Natural killer cell (primary cell): ENCODE results near the gene GGT5. TPM values are rescaled to one million over a fixed set of nuclear protein-coding genes. Genes with fewer than 3 reads are reported as not detected.
"Not testable (repeated sequence)": the region's sequence is repeated elsewhere in the genome, so short reads cannot be mapped to it uniquely, and the experiment has no call there.

ENCODE experiments used
- ATAC-seq, 3 donors: fragments of 150-1000 bp in 2 of 3; fragments of 200-7000 bp in 1 of 3; cut with Tn5 transposase; 1 replicate in 1 of 3; 2 replicates in 2 of 3; pipeline ENCODE4 v1.10.0; 2021; ENCODE audit warnings: mild to moderate bottlenecking in 2 of 3, moderate library complexity in 2 of 3
- DNase-seq, 2 donors: peaks; one replicate each; pipeline versions ENCODE4 v3.0.0 to v3.0.0-alpha.2; 2013 to 2021; ENCODE audit warnings: mixed read lengths in 1 of 2
- H3K27ac ChIP-seq: one replicate; pipeline ENCODE4 v1.5.1; 2013; ENCODE audit warnings: mild to moderate bottlenecking, low read length
- H3K27me3 ChIP-seq: one replicate; pipeline ENCODE4 v1.6.1; 2013; ENCODE audit warnings: low read length; ENCODE audit not compliant: control insufficient read depth, insufficient read depth
- H3K36me3 ChIP-seq: one replicate; pipeline ENCODE4 v1.6.1; 2013; ENCODE audit warnings: low read length; ENCODE audit not compliant: control insufficient read depth, insufficient read depth
- H3K4me1 ChIP-seq: one replicate; pipeline ENCODE4 v1.6.1; 2013; ENCODE audit warnings: low read length; ENCODE audit not compliant: control insufficient read depth, insufficient read depth
- H3K4me3 ChIP-seq: one replicate; pipeline ENCODE4 v1.5.1; 2013; ENCODE audit warnings: low read length
- H3K9me3 ChIP-seq: one replicate; pipeline ENCODE4 v1.6.1; 2013; ENCODE audit warnings: low read length; ENCODE audit not compliant: control insufficient read depth, insufficient read depth
- H3K27ac Mint-ChIP-seq, 2 donors: one replicate each; pipeline ENCODE4 v1.8.0; 2022; ENCODE audit warnings: mild to moderate bottlenecking in 2 of 2, mixed read lengths in 2 of 2, moderate library complexity in 1 of 2
- H3K27me3 Mint-ChIP-seq, 2 donors: one replicate each; pipeline ENCODE4 v1.8.0; 2022; ENCODE audit warnings: low read depth in 2 of 2, mixed read lengths in 2 of 2
- H3K36me3 Mint-ChIP-seq: one replicate; pipeline ENCODE4 v1.8.0; 2022; ENCODE audit warnings: mixed read lengths
- H3K4me1 Mint-ChIP-seq, 2 donors: one replicate each; pipeline ENCODE4 v1.8.0; 2022; ENCODE audit warnings: mixed read lengths in 2 of 2
- H3K4me3 Mint-ChIP-seq: one replicate; pipeline ENCODE4 v1.8.0; 2022; ENCODE audit warnings: mild to moderate bottlenecking, moderate library complexity, mixed read lengths
- H3K9me3 Mint-ChIP-seq, 2 donors: one replicate each; pipeline ENCODE4 v1.8.0; 2022; ENCODE audit warnings: mixed read lengths in 2 of 2
- CTCF ChIP-seq: fragments of 200-600 bp; IDR thresholded peaks from one replicate; pipeline ENCODE4 v1.8.0; 2022; ENCODE audit warnings: antibody characterized with exemption
- WGBS: methylation state at CpG from one replicate; pipeline ENCODE4 v1.1.7; 2013; ENCODE audit warnings: missing lambda C conversion rate; ENCODE audit not compliant: insufficient coverage; 5-methylcytosine and 5-hydroxymethylcytosine counted together
- intact Hi-C: fragments of 100-400 bp; cut with micrococcal nuclease; formaldehyde crosslinking; loops from one replicate; pipeline ENCODE4 v1.14.2; 2022
- total RNA-seq, 4 donors: library from RNA; stranded (reverse); fragments of 120-200 nt in 1 of 4; gene quantifications; one replicate each; pipeline versions ENCODE4 v1.2.3 to v1.2.4, GENCODE V29; 2013 to 2022

GGT5 gene
- total RNA-seq, 3 donors from 2014 or later (not counting 1 experiment from before 2014, with no cell fraction given), result not detected

GRCh38 chr22:24207264-24208011 is 37.4 kb downstream of the GGT5 start:
- TF ChIP-seq CTCF, result no peak
- Histone ChIP-seq H3K4me1 (peaks cover 6% of the 10 kb centered on the region), H3K27me3 (no peaks in the 10 kb centered on the region), H3K4me3 (no peak overlapping the region), H3K27ac (no peak overlapping the region), H3K36me3 (no peaks in the 10 kb centered on the region), H3K9me3 (no peaks in the 10 kb centered on the region)
- WGBS, result 75% methylated on average over 8 of the region's 8 CpGs
- Mint-ChIP-seq H3K36me3 (no peaks in the 10 kb centered on the region), H3K27ac (no peak overlapping the region), H3K27me3 (peaks cover 0 to 3% of the 10 kb centered on the region in 2 donors), H3K4me1 (peaks cover 0 to 11% of the 10 kb centered on the region in 2 donors), H3K4me3 (no peak overlapping the region), H3K9me3 (no peaks in the 10 kb centered on the region)
- no peak for ATAC-seq
- DNase-seq, result no peak
- intact Hi-C loops, result no loop called here

DNA sequence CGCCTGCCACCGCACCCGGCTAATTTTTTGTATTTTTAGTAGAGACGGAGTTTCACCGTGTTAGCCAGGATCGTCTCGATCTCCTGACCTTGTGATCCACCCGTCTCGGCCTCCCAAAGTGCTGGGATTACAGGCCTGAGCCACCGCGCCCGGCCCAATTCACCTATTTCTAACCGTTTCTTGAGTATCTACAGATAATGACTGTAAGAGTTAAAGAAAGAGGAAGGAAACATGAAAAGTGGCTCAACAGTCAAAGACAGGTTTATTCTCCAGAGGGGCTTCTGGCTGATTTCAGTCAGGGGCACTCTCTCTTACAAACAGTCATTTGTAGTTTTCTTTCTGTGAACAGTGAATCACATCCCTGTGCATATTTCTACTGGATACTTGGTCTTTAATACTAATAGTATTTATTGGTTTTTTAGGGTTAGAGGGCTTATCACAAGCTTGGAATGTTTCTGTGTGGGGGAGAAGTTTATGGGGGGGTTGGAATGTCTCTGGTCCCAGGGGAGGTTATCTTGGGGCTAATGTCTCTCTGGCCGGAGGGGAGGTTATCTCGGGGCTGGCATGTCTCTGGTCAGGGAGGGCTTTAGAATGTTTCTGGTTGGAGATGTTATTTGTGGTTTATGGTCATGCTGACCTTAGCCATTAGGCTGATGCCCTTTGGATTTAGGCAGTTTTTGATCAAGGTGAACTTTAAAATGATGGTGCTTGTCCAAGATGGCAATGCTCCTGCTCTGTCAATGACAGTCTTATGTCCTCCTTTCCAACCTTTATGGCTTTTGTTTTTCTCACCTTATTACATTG is 38.2 kb downstream of the GGT5 start:
- H3K27me3 Mint-ChIP-seq, H3K36me3 Mint-ChIP-seq, intact Hi-C loops, H3K27ac Mint-ChIP-seq, H3K4me1 ChIP-seq, DNase-seq, H3K9me3 ChIP-seq, H3K36me3 ChIP-seq, H3K4me3 Mint-ChIP-seq, H3K27ac ChIP-seq, ATAC-seq, H3K4me3 ChIP-seq, H3K27me3 ChIP-seq, H3K9me3 Mint-ChIP-seq: not testable (repeated sequence)
- WGBS, result 74% methylated on average over 15 of the region's 15 CpGs
- peaks cover 0 to 11% of the 10 kb centered on the region in 2 donors for H3K4me1 Mint-ChIP-seq

GRCh38 chr22:24205438-24206195 is 39.3 kb downstream of the GGT5 start:
- Mint-ChIP-seq H3K27me3 (peaks cover 3 to 6% of the 10 kb centered on the region in 2 donors), H3K4me1 (peaks cover 0 to 11% of the 10 kb centered on the region in 2 donors), H3K27ac (no peak overlapping the region), H3K4me3 (no peak overlapping the region), H3K36me3 (no peaks in the 10 kb centered on the region), H3K9me3 (no peaks in the 10 kb centered on the region)
- no peak for TF ChIP-seq CTCF
- Histone ChIP-seq H3K36me3 (no peaks in the 10 kb centered on the region), H3K4me1 (peaks cover 6% of the 10 kb centered on the region), H3K27ac (no peak overlapping the region), H3K9me3 (no peaks in the 10 kb centered on the region), H3K27me3 (no peaks in the 10 kb centered on the region), H3K4me3 (no peak overlapping the region)
- DNase-seq (no peak), ATAC-seq (no peak)
- intact Hi-C loops, result no loop called here
- 85% methylated on average over 8 of the region's 8 CpGs for WGBS

GRCh38 chr22:24203856-24204255 is 41.0 kb downstream of the GGT5 start:
- H3K27ac Mint-ChIP-seq, H3K36me3 ChIP-seq, H3K4me3 ChIP-seq, ATAC-seq, H3K27me3 ChIP-seq, H3K27me3 Mint-ChIP-seq, H3K27ac ChIP-seq, H3K4me1 ChIP-seq, H3K36me3 Mint-ChIP-seq, H3K9me3 ChIP-seq, DNase-seq, H3K4me3 Mint-ChIP-seq, H3K9me3 Mint-ChIP-seq, intact Hi-C loops: not testable (repeated sequence)
- WGBS, result 86% methylated on average over 4 of the region's 5 CpGs
- peaks cover 0 to 11% of the 10 kb centered on the region in 2 donors for H3K4me1 Mint-ChIP-seq
